Measurements from ENCODE around the gene RAD54L.
"Not testable (repeated sequence)": the region's sequence is repeated elsewhere in the genome, so short reads cannot be mapped to it uniquely, and the experiment has no call there.

GRCh38 chr1:46241733-46242132 lies 5.8 kb upstream of the RAD54L start:
- not testable (repeated sequence) for TF ChIP-seq SUZ12 (IDR thresholded peaks at IDR 0.05); BHLHE40 (IDR thresholded peaks at IDR 0.05; ENCODE audit: borderline replicate concordance)

Data from HEK293T (cell line).